GM23338 (cell line): ENCODE results near the gene TSPAN5. TPM values are rescaled to one million over a fixed set of nuclear protein-coding genes. Genes with fewer than 3 reads are reported as not detected.
A peak's percentile ranks its signal among the peaks of the same experiment; 100 is the strongest.

Experiments used
- ATAC-seq: fragments of 200-7000 bp; cut with Tn5 transposase; 3 replicates; pipeline ENCODE4 v1.9.1; 2020
- DNase-seq: peaks from one replicate; pipeline ENCODE4 v3.0.0-alpha.2; 2015; ENCODE audit warnings: low spot score
- H2AFZ ChIP-seq: fragments of 200-600 bp; sonication (generic); 2 replicates; pipeline ENCODE4 v1.8.0; 2016; ENCODE audit warnings: antibody characterized with exemption, mild to moderate bottlenecking, moderate library complexity
- H3F3A ChIP-seq: fragments of 200-600 bp; sonication (generic); replicated peaks from 2 replicates; pipeline ENCODE4 v1.8.0; 2017; ENCODE audit warnings: antibody characterized with exemption, mixed run types, low read depth
- H3K27ac ChIP-seq: fragments of 200-600 bp; sonication (generic); 2 replicates; pipeline ENCODE4 v1.6.1; 2016; ENCODE audit warnings: low read depth
- H3K27me3 ChIP-seq: fragments of 200-600 bp; sonication (generic); 2 replicates; pipeline ENCODE4 v1.8.0; 2016; ENCODE audit warnings: mild to moderate bottlenecking, mixed run types, moderate library complexity; ENCODE audit not compliant: insufficient read depth
- H3K36me3 ChIP-seq: fragments of 200-600 bp; sonication (generic); 2 replicates; pipeline ENCODE4 v1.8.0; 2016; ENCODE audit warnings: mild to moderate bottlenecking; ENCODE audit not compliant: insufficient read depth
- H3K4me1 ChIP-seq: fragments of 200-600 bp; sonication (generic); 2 replicates; pipeline ENCODE4 v1.8.0; 2016; ENCODE audit warnings: mild to moderate bottlenecking, moderate library complexity; ENCODE audit not compliant: insufficient read depth
- H3K4me2 ChIP-seq: fragments of 200-600 bp; sonication (generic); 2 replicates; pipeline ENCODE4 v1.7.1; 2017; ENCODE audit warnings: mixed run types
- H3K4me3 ChIP-seq: fragments of 200-600 bp; sonication (generic); 2 replicates; pipeline ENCODE4 v1.6.1; 2016; ENCODE audit warnings: mixed run types
- H3K79me2 ChIP-seq: fragments of 200-600 bp; sonication (generic); replicated peaks from 2 replicates; pipeline ENCODE4 v1.8.0; 2017; ENCODE audit warnings: mild to moderate bottlenecking; ENCODE audit not compliant: insufficient read depth
- H3K9me2 ChIP-seq: fragments of 200-600 bp; sonication (generic); 2 replicates; pipeline ENCODE4 v1.8.0; 2017; ENCODE audit not compliant: insufficient read depth
- H4K20me1 ChIP-seq: fragments of 200-600 bp; sonication (generic); replicated peaks from 2 replicates; pipeline ENCODE4 v1.8.0; 2017; ENCODE audit warnings: mild to moderate bottlenecking; ENCODE audit not compliant: insufficient read depth
- H3K27ac Mint-ChIP-seq: 2 replicates; pipeline ENCODE4 v1.8.0; 2020; ENCODE audit warnings: inconsistent platforms, mild to moderate bottlenecking, moderate library complexity, mixed read lengths
- H3K27me3 Mint-ChIP-seq: 3 replicates; pipeline ENCODE4 v1.8.0; 2022; ENCODE audit warnings: low read depth, mild to moderate bottlenecking, moderate library complexity, mixed read lengths, inconsistent platforms; ENCODE audit not compliant: insufficient read depth, poor library complexity
- H3K36me3 Mint-ChIP-seq: 3 replicates; pipeline ENCODE4 v1.8.0; 2021; ENCODE audit warnings: low read depth, mild to moderate bottlenecking, inconsistent platforms, moderate library complexity, mixed read lengths
- H3K4me1 Mint-ChIP-seq: 3 replicates; pipeline ENCODE4 v1.8.0; 2020; ENCODE audit warnings: mild to moderate bottlenecking, inconsistent platforms, mixed read lengths
- H3K4me3 Mint-ChIP-seq: 3 replicates; pipeline ENCODE4 v1.8.0; 2021; ENCODE audit warnings: moderate library complexity, mild to moderate bottlenecking, inconsistent platforms, mixed read lengths
- H3K9me3 Mint-ChIP-seq: 3 replicates; pipeline ENCODE4 v1.8.0; 2020; ENCODE audit warnings: moderate library complexity, mild to moderate bottlenecking, inconsistent platforms, mixed read lengths
- CREB1 ChIP-seq: fragments of 250-450 bp; sonication (Bioruptor Pico); IDR thresholded peaks from 2 replicates; pipeline ENCODE4 v1.5.0; 2020; ENCODE audit warnings: low read depth, mild to moderate bottlenecking, moderate library complexity
- CTCF ChIP-seq, 2 experiments: fragments of 200-600 bp in 1 of 2; sonication (generic) in 1 of 2; conservative IDR thresholded peaks; 2 replicates each; pipeline versions ENCODE4 v1.5.1 to v1.6.1; 2016 to 2017; ENCODE audit warnings: antibody characterized with exemption in 2 of 2, low read depth in 2 of 2, mild to moderate bottlenecking in 2 of 2, moderate library complexity in 1 of 2
- ETS1 ChIP-seq: IDR thresholded peaks from 2 replicates; pipeline ENCODE4 v1.6.1; 2016; ENCODE audit warnings: antibody characterized with exemption
- EZH2 ChIP-seq: fragments of 200-600 bp; sonication (generic); IDR thresholded peaks from one replicate; pipeline ENCODE4 v1.8.0; 2017; ENCODE audit warnings: antibody characterized with exemption, mild to moderate bottlenecking, low read depth; ENCODE audit not compliant: unreplicated experiment
- EZH2phosphoT487 ChIP-seq: fragments of 200-600 bp; sonication (generic); IDR thresholded peaks from one replicate; pipeline ENCODE4 v1.8.1; 2018; ENCODE audit warnings: antibody characterized with exemption; ENCODE audit not compliant: unreplicated experiment
- JUNB ChIP-seq: IDR thresholded peaks from one replicate; pipeline ENCODE4 v1.6.1; 2016; ENCODE audit warnings: antibody characterized with exemption; ENCODE audit not compliant: unreplicated experiment
- NANOG ChIP-seq: IDR thresholded peaks from 2 replicates; pipeline ENCODE4 v1.6.1; 2016; ENCODE audit warnings: antibody characterized with exemption, borderline replicate concordance
- POLR2AphosphoS5 ChIP-seq: IDR thresholded peaks from 2 replicates; pipeline ENCODE4 v1.6.1; 2016; ENCODE audit warnings: antibody characterized with exemption, low read depth
- REST ChIP-seq: IDR thresholded peaks from one replicate; pipeline ENCODE4 v1.6.1; 2018; ENCODE audit warnings: antibody characterized with exemption; ENCODE audit not compliant: unreplicated experiment
- STAT1 ChIP-seq: IDR thresholded peaks from one replicate; pipeline ENCODE4 v1.6.1; 2016; ENCODE audit warnings: antibody characterized with exemption; ENCODE audit not compliant: unreplicated experiment
- ZNF114 ChIP-seq: fragments of 250-450 bp; sonication (Bioruptor Pico); IDR thresholded peaks from 2 replicates; pipeline ENCODE4 v1.5.0; 2020; ENCODE audit warnings: mild to moderate bottlenecking, moderate library complexity
- ZNF331 ChIP-seq: fragments of 250-450 bp; sonication (Bioruptor Pico); IDR thresholded peaks from 2 replicates; pipeline ENCODE4 v1.5.0; 2020; ENCODE audit warnings: low read depth, mild to moderate bottlenecking, moderate library complexity
- ZNF462 ChIP-seq: fragments of 250-450 bp; sonication (Bioruptor Pico); IDR thresholded peaks from 2 replicates; pipeline ENCODE4 v1.5.0; 2020; ENCODE audit warnings: mild to moderate bottlenecking, moderate library complexity
- polyA plus RNA-seq: library from polyadenylated mRNA; unstranded; fragments of >200 nt; fragmentation: Nextera tagmentation; extraction: Ambion mirVana; gene quantifications from 2 replicates; pipeline ENCODE4 v1.2.1, GENCODE V29; 2016
- total RNA-seq: library from RNA; depleted of rRNA; stranded (reverse); fragments of >200 nt; shearing (Covaris generic); gene quantifications from 2 replicates; pipeline ENCODE4 v1.2.3, GENCODE V29; 2014

TSPAN5 gene
- total and polyA plus RNA-seq, 2 experiments from 2014 or later = 18.6 to 21.5 TPM

GRCh38 chr4:98604723-98605122 lies 53.7 kb downstream of the TSPAN5 start:
- Histone ChIP-seq H3K36me3 (peaks cover 14% of the 10 kb centered on the region), H3F3A (no peaks in the 10 kb centered on the region), H3K79me2 (peaks cover 42% of the 10 kb centered on the region), H4K20me1 (no peaks in the 10 kb centered on the region), H3K4me2 (peak overlapping the region; percentile 41; the same call in 1 of the 2 replicates), H3K4me1 (peaks cover 58% of the 10 kb centered on the region), H3K27ac (no peak overlapping the region), H3K4me3 (no peak overlapping the region), H3K27me3 (no peaks in the 10 kb centered on the region), H3K9me2 (no peaks in the 10 kb centered on the region), H2AFZ (no peak overlapping the region)
- Mint-ChIP-seq H3K36me3 (peaks cover 25% of the 10 kb centered on the region), H3K27ac (no peak overlapping the region), H3K4me3 (no peak overlapping the region), H3K4me1 (peaks cover 70% of the 10 kb centered on the region), H3K27me3 (peaks cover 13% of the 10 kb centered on the region), H3K9me3 (peaks cover 20% of the 10 kb centered on the region)
- DNase-seq (no peak), ATAC-seq (no peak)
- TF ChIP-seq ETS1 (no peak), POLR2AphosphoS5 (no peak), REST (no peak), EZH2 (no peak), ZNF462 (CRISPR knock-in tag) (no peak), CREB1 (no peak), STAT1 (no peak), ZNF331 (CRISPR knock-in tag) (no peak), EZH2phosphoT487 (no peak), JUNB (no peak), CTCF (conservative IDR thresholded peaks at IDR 0.05; ENCODE audit: low read depth in 2 of 2) (no peak), NANOG (no peak), ZNF114 (CRISPR knock-in tag) (no peak)
